Measurements from ENCODE around the gene ENTHD1.

DNA sequence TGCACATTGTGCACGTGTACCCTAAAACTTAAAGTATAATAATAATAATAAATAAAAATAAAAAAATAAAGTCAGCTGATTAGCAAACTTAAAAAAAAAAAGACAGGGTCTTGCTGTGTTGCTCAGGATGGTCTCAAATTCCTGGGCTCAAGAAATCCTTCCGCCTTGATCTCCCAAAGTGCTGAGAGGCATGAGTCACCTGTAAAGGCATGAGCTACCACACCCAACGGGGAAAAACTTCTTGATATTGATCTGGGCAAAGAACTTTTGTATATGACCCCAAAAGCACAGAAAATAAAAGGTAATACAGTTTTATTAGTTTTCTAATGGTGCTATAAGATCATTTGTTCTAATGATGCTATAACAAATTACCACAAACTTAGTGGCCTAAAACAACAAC is 46.1 kb downstream of the ENTHD1 start:
- TF ChIP-seq POLR2A (IDR thresholded peaks at IDR 0.05; ENCODE audit: low read length) (no peak), GATA1 (IDR thresholded peaks at IDR 0.05; ENCODE audit: low read depth, low read length) (no peak)
